ENCODE measurements around the gene HCRTR1. TPM values are rescaled to one million over a fixed set of nuclear protein-coding genes. Genes with fewer than 3 reads are reported as not detected.

Gene HCRTR1
- total RNA-seq, 4 donors from 2014 or later, result 0.22 TPM; not detected in 3

GRCh38 chr1:31574749-31575368 is 42.6 kb upstream of the HCRTR1 start:
- 20 to 24% methylated on average over 8 to 9 of the region's 10 CpGs for WGBS, 2 donors

DNA sequence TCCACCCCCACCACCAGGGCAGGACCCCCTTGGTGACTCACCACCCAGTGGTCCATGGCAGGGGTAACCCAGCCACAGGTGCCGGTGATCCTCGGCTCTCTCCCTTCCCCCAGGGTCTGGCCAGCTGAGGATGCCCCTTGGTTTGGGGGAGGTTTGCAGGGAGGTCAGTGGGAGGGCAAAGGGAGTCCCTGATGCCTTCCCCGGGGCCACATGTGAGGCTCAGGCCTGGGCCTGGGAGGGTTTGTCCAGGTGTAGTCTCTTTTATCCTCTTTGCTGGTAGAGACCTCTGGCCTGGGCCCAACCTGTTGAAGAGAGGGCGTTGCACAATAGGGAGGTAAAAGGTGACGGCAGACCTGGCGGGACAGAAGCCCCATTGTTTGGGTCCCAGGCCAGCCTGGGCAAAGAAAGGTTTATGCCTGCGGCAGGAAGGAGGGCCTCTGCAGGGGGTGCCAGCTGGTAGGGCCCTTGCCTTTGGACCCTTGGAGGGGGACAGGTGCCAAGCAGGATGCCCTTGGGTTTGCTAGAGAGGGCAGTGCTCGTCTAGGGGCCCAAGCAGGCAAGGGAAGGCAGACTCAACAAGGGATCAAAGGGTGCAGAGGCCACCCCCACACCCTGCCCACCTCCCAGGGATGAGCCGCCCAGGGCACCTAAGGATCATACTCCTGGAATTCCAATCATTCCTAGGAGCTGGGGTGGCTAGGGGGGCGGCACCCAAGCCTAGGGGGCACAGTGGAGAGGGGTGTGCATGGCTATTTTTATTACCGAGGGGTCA is 41.9 kb upstream of the HCRTR1 start:
- Histone ChIP-seq H3K36me3 (no peaks in the 10 kb centered on the region), H3K9me3 (no peaks in the 10 kb centered on the region), H3K27me3 (no peaks in the 10 kb centered on the region), H3K27ac (peak overlapping the region; percentile 82 to 90 (median 88)), H3K4me1 (peaks cover 27 to 89% (median 51%) of the 10 kb centered on the region in 3 donors), H3K4me3 (peak overlapping the region; percentile 40 to 71 (median 56))
- DNase-seq, result no peak
- WGBS, 2 donors, result 0 to 17% methylated on average over 1 to 7 of the region's 11 CpGs
- no peak for TF ChIP-seq POLR2A (IDR thresholded peaks at IDR 0.05)
- TF ChIP-seq, protein P1, sequence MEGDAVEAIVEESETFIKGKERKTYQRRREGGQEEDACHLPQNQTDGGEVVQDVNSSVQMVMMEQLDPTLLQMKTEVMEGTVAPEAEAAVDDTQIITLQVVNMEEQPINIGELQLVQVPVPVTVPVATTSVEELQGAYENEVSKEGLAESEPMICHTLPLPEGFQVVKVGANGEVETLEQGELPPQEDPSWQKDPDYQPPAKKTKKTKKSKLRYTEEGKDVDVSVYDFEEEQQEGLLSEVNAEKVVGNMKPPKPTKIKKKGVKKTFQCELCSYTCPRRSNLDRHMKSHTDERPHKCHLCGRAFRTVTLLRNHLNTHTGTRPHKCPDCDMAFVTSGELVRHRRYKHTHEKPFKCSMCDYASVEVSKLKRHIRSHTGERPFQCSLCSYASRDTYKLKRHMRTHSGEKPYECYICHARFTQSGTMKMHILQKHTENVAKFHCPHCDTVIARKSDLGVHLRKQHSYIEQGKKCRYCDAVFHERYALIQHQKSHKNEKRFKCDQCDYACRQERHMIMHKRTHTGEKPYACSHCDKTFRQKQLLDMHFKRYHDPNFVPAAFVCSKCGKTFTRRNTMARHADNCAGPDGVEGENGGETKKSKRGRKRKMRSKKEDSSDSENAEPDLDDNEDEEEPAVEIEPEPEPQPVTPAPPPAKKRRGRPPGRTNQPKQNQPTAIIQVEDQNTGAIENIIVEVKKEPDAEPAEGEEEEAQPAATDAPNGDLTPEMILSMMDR (IDR thresholded peaks at IDR 0.05), result no peak
- intact Hi-C loops (cut with DNase I), result no loop called here

More at GRCh38 chr1:31574749-31575368, 42.6 kb upstream of the HCRTR1 start:
- Histone ChIP-seq H3K36me3 (no peaks in the 10 kb centered on the region), H3K27me3 (no peaks in the 10 kb centered on the region), H3K4me3 (peak overlapping the region in 1 of 4 donors; percentile 19), H3K4me1 (peaks cover 27 to 86% (median 46%) of the 10 kb centered on the region in 3 donors), H3K9me3 (no peaks in the 10 kb centered on the region), H3K27ac (peak overlapping the region; percentile 82 to 90 (median 88))
- TF ChIP-seq, protein P1 (IDR thresholded peaks at IDR 0.05), result no peak
- no peak for TF ChIP-seq POLR2A (IDR thresholded peaks at IDR 0.05)
- intact Hi-C loops (cut with DNase I), result no loop called here
- no peak for DNase-seq

DNA sequence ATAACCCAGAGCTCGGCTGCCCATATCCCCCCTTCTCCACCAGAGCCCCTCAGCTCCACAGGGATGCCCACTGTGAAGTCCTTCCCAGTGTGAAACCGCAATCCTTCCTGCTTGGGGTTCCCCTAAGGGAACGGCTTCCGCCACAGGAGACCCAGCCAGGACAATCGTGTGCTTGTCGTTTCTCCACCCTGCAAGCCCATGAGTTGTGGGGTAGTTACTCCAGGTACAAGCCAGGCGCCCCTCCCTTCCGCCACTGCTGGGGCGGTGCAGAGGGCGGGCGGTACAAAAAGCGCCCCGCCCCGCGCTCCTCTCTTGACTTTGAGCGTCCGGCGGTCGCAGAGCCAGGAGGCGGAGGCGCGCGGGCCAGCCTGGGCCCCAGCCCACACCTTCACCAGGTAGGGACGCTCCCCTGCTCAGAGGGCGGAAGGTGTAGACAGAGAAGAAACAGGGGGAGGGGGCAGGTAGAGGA is 41.3 kb upstream of the HCRTR1 start, which contains the start of gene TINAGL1:
Gene TINAGL1 (plus strand): TSS at position 315 of the 469 bp plus-strand sequence. CDS start 634 bp downstream, outside the sequence.
- peaks cover 33 to 89% (median 53%) of the 10 kb centered on the region in 3 donors for H3K4me1 ChIP-seq
- 0 to 6% methylated on average over 4 to 22 of the region's 25 CpGs for WGBS, 2 donors
- DNase-seq, result no peak
- intact Hi-C loops (cut with DNase I), result no loop called here
- peak within 1 kb of the TSS; percentile 40 to 71 (median 56) for H3K4me3 ChIP-seq
- TF ChIP-seq POLR2A (IDR thresholded peaks at IDR 0.05), result peak in 3 of 4 donors; percentile 33 to 84 (median 63)
- TF ChIP-seq, protein P1 (IDR thresholded peaks at IDR 0.05), result no peak
- no peaks in the 10 kb centered on the region for H3K27me3 ChIP-seq
- no peaks in the 10 kb centered on the region for H3K9me3 ChIP-seq
- no peaks in the 10 kb centered on the region for H3K36me3 ChIP-seq
- peak within 1 kb of the TSS; percentile 82 to 90 (median 88) for H3K27ac ChIP-seq

GRCh38 chr1:31576743-31577455 is 40.6 kb upstream of the HCRTR1 start:
- H3K9me3 ChIP-seq, result no peaks in the 10 kb centered on the region
- H3K27me3 ChIP-seq, result no peaks in the 10 kb centered on the region
- no peak for DNase-seq
- H3K27ac ChIP-seq, result peak overlapping the region; percentile 82 to 90 (median 88)
- WGBS, 2 donors, result 18 to 32% methylated on average over 3 to 10 of the region's 27 CpGs
- TF ChIP-seq, protein P1 (IDR thresholded peaks at IDR 0.05), result no peak
- H3K4me1 ChIP-seq, result peaks cover 33 to 89% (median 60%) of the 10 kb centered on the region in 3 donors
- intact Hi-C loops (cut with DNase I), result no loop called here
- H3K4me3 ChIP-seq, result peak overlapping the region; percentile 40 to 71 (median 56)
- H3K36me3 ChIP-seq, result no peaks in the 10 kb centered on the region

Data from esophagus squamous epithelium (tissue), 5 donors.